Ovary (tissue), 3 donors: ENCODE data around the gene SLC24A4.

Experiments
- EP300 ChIP-seq: sonication (generic); formaldehyde crosslinking; IDR thresholded peaks from one replicate; pipeline ENCODE4 v1.6.1; 2017; ENCODE audit warnings: antibody characterized with exemption
- POLR2A ChIP-seq: fragments of 450-650 bp; IDR thresholded peaks from one replicate; pipeline ENCODE4 v1.6.1; 2017; ENCODE audit warnings: antibody characterized with exemption, mild to moderate bottlenecking, moderate library complexity
- TF ChIP-seq, protein P1 (sequence below), 3 donors: fragments of 450-650 bp in 2 of 3; fragments of 200-600 bp in 1 of 3; IDR thresholded peaks; one replicate each; pipeline versions ENCODE4 v1.5.1 to v1.8.0; 2016 to 2022; ENCODE audit warnings: antibody characterized with exemption in 3 of 3, mild to moderate bottlenecking in 1 of 3
- donor health status: DM: no; HTN: no; CAD: no.

DNA sequence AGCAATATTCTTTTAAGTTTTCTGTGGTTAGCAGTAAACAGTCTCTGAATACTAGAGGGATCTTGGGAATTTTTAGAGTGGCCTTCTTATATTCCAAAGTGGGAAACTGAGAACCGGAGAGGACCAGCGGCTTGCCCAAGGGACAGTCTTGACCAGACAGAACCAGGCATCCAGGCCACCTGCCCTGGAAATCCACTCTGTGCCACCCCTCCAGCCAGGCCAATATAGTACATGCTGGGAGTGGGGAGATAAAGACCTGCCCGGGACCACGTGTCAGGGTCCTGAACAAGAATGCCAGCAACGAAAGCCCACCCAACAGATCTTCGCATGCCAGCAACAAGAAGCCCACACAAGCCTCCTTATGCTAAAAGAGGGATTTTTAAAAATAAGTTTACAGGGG lies 141.2 kb downstream of the SLC24A4 start:
- TF ChIP-seq, protein P1, sequence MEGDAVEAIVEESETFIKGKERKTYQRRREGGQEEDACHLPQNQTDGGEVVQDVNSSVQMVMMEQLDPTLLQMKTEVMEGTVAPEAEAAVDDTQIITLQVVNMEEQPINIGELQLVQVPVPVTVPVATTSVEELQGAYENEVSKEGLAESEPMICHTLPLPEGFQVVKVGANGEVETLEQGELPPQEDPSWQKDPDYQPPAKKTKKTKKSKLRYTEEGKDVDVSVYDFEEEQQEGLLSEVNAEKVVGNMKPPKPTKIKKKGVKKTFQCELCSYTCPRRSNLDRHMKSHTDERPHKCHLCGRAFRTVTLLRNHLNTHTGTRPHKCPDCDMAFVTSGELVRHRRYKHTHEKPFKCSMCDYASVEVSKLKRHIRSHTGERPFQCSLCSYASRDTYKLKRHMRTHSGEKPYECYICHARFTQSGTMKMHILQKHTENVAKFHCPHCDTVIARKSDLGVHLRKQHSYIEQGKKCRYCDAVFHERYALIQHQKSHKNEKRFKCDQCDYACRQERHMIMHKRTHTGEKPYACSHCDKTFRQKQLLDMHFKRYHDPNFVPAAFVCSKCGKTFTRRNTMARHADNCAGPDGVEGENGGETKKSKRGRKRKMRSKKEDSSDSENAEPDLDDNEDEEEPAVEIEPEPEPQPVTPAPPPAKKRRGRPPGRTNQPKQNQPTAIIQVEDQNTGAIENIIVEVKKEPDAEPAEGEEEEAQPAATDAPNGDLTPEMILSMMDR (IDR thresholded peaks at IDR 0.05) = no peak
- no peak for TF ChIP-seq EP300
- TF ChIP-seq POLR2A = no peak
